H1 (cell line): ENCODE results near the gene LBH. TPM values are rescaled to one million over a fixed set of nuclear protein-coding genes. Genes with fewer than 3 reads are reported as not detected.

Experiments
- CTCF ChIA-PET: fragments of 300-600 bp; sonication (Branson Sonifier 250); formaldehyde crosslinking; loops from one replicate; lab custom pipeline; 2021; ENCODE audit not compliant: partially characterized antibody; lab: Charles Lee
- POLR2A ChIA-PET: fragments of 300-600 bp; sonication (Branson Sonifier 250); formaldehyde crosslinking; loops from one replicate; lab custom pipeline; 2021; ENCODE audit warnings: inconsistent platforms; ENCODE audit not compliant: partially characterized antibody; lab: Charles Lee
- DNase-seq, 2 experiments: peaks; one replicate each; pipeline versions ENCODE4 v3.0.0 to v3.0.0-alpha.2; 2010 to 2022; ENCODE audit warnings: low spot score in 2 of 2, low read depth in 1 of 2, mixed read lengths in 1 of 2
- FAIRE-seq: peaks from 2 replicates; lab custom pipeline; 2011; peaks lifted over from hg19 to GRCh38; lab: Jason Lieb, UNC
- H2AFZ ChIP-seq: 2 replicates; pipeline ENCODE4 v1.8.1; 2012; ENCODE audit warnings: low read length, inconsistent platforms
- H2AK5ac ChIP-seq: 2 replicates; pipeline ENCODE4 v1.6.1; 2013; ENCODE audit warnings: low read depth, low read length
- H2BK120ac ChIP-seq: replicated peaks from 2 replicates; pipeline ENCODE3; 2013; ENCODE audit warnings: low read depth, low read length, inconsistent platforms
- H2BK12ac ChIP-seq: 2 replicates; pipeline ENCODE4 v1.6.1; 2013; ENCODE audit warnings: low read depth, low read length
- H2BK15ac ChIP-seq: 2 replicates; pipeline ENCODE4 v1.6.1; 2013; ENCODE audit warnings: low read length
- H2BK20ac ChIP-seq: 2 replicates; pipeline ENCODE4 v1.6.1; 2013; ENCODE audit warnings: low read length
- H2BK5ac ChIP-seq: 2 replicates; pipeline ENCODE4 v1.6.1; 2013; ENCODE audit warnings: low read depth, low read length
- H3K14ac ChIP-seq: 2 replicates; pipeline ENCODE4 v1.6.1; 2013; ENCODE audit warnings: inconsistent platforms; ENCODE audit not compliant: insufficient read length
- H3K18ac ChIP-seq: 2 replicates; pipeline ENCODE4 v1.6.1; 2013; ENCODE audit warnings: low read length; ENCODE audit errors: extremely low read depth
- H3K23ac ChIP-seq: 2 replicates; pipeline ENCODE4 v1.6.1; 2013; ENCODE audit warnings: inconsistent platforms; ENCODE audit not compliant: insufficient read length
- H3K23me2 ChIP-seq: 2 replicates; pipeline ENCODE4 v1.6.1; 2013; ENCODE audit warnings: low read depth, low read length
- H3K27ac ChIP-seq: 2 replicates; pipeline ENCODE4 v1.6.1; 2011; ENCODE audit warnings: low read depth, low read length, inconsistent platforms
- H3K27me3 ChIP-seq, 4 experiments: replicated peaks in 1 of 4; 1 replicate in 1 of 4; 2 replicates in 3 of 4; pipeline versions ENCODE4 v1.6.1 to v1.8.1; 2011 to 2013; ENCODE audit warnings: low read length in 3 of 4, mild to moderate bottlenecking in 3 of 4, inconsistent platforms in 2 of 4, mixed read lengths in 2 of 4, moderate library complexity in 1 of 4; ENCODE audit not compliant: control insufficient read depth in 3 of 4, insufficient read depth in 3 of 4; ENCODE audit errors: extremely low read depth in 1 of 4
- H3K36me3 ChIP-seq, 4 experiments: 2 replicates each; pipeline versions ENCODE4 v1.6.1 to v1.8.1; 2011 to 2013; ENCODE audit warnings: mild to moderate bottlenecking in 4 of 4, low read length in 3 of 4, moderate library complexity in 2 of 4, control low read depth in 1 of 4, inconsistent platforms in 1 of 4; ENCODE audit not compliant: insufficient read depth in 4 of 4, control insufficient read depth in 2 of 4
- H3K4ac ChIP-seq: replicated peaks from 2 replicates; pipeline ENCODE3; 2013; ENCODE audit warnings: low read length, low read depth, mixed read lengths, inconsistent platforms; ENCODE audit not compliant: insufficient read length
- H3K4me1 ChIP-seq, 4 experiments: replicated peaks in 1 of 4; 1 replicate in 1 of 4; 2 replicates in 3 of 4; pipeline versions ENCODE4 v1.6.1 to v1.8.1; 2011 to 2013; ENCODE audit warnings: low read length in 3 of 4, inconsistent platforms in 2 of 4, mixed read lengths in 1 of 4; ENCODE audit not compliant: insufficient read depth in 4 of 4, control insufficient read depth in 3 of 4
- H3K4me2 ChIP-seq, 2 experiments: 2 replicates each; pipeline versions ENCODE4 v1.6.1 to v1.8.1; 2011 to 2013; ENCODE audit warnings: low read depth in 2 of 2, low read length in 2 of 2, control low read depth in 1 of 2, inconsistent platforms in 1 of 2, mild to moderate bottlenecking in 1 of 2; ENCODE audit not compliant: insufficient read depth in 1 of 2
- H3K4me3 ChIP-seq, 4 experiments: fragments of 200-600, 300-600 bp in 1 of 4; sonication (generic), shearing (Covaris generic), sonication (Bioruptor Twin) in 1 of 4; 2 replicates each; pipeline versions ENCODE4 v1.5.1 to v1.8.1; 2011 to 2016; ENCODE audit warnings: low read length in 4 of 4, low read depth in 3 of 4, control low read depth in 2 of 4, inconsistent platforms in 2 of 4, mild to moderate bottlenecking in 2 of 4, mixed read lengths in 1 of 4, moderate library complexity in 1 of 4; ENCODE audit not compliant: insufficient read depth in 2 of 4; ENCODE audit errors: extremely low read depth in 1 of 4
- H3K56ac ChIP-seq: replicated peaks from 2 replicates; pipeline ENCODE3; 2013; ENCODE audit warnings: low read depth, mild to moderate bottlenecking, mixed read lengths, low read length, inconsistent platforms; ENCODE audit not compliant: insufficient read length
- H3K79me1 ChIP-seq: 2 replicates; pipeline ENCODE4 v1.6.1; 2013; ENCODE audit warnings: low read depth, low read length, control low read depth
- H3K79me2 ChIP-seq, 2 experiments: 2 replicates each; pipeline versions ENCODE4 v1.6.1 to v1.8.1; 2012 to 2013; ENCODE audit warnings: low read length in 2 of 2, mild to moderate bottlenecking in 2 of 2, inconsistent platforms in 1 of 2; ENCODE audit not compliant: insufficient read depth in 2 of 2, control insufficient read depth in 1 of 2
- H3K9ac ChIP-seq, 4 experiments: replicated peaks in 1 of 4; 1 replicate in 1 of 4; 2 replicates in 3 of 4; pipeline versions ENCODE4 v1.6.1 to v1.8.1; 2011 to 2013; ENCODE audit warnings: low read depth in 3 of 4, low read length in 3 of 4, control low read depth in 2 of 4, mild to moderate bottlenecking in 2 of 4, moderate library complexity in 2 of 4, inconsistent platforms in 1 of 4; ENCODE audit errors: extremely low read depth in 1 of 4
- H3K9me3 ChIP-seq, 2 experiments: 2 replicates each; pipeline versions ENCODE4 v1.6.1 to v1.8.1; 2012 to 2013; ENCODE audit warnings: mild to moderate bottlenecking in 2 of 2, moderate library complexity in 2 of 2, control low read depth in 1 of 2, inconsistent platforms in 1 of 2, low read depth in 1 of 2, low read length in 1 of 2, mixed read lengths in 1 of 2; ENCODE audit not compliant: insufficient read depth in 2 of 2
- H4K20me1 ChIP-seq, 2 experiments: replicated peaks in 1 of 2; 2 replicates each; pipeline versions ENCODE3 to v1.8.1; 2011 to 2013; ENCODE audit warnings: inconsistent platforms in 2 of 2, low read length in 2 of 2, mild to moderate bottlenecking in 1 of 2; ENCODE audit not compliant: insufficient read depth in 2 of 2, control insufficient read depth in 1 of 2
- H4K5ac ChIP-seq: 2 replicates; pipeline ENCODE4 v1.6.1; 2013; ENCODE audit warnings: low read length, low read depth, mixed read lengths, inconsistent platforms; ENCODE audit not compliant: insufficient read length
- H4K8ac ChIP-seq: 2 replicates; pipeline ENCODE4 v1.8.0; 2013; ENCODE audit warnings: mild to moderate bottlenecking, moderate library complexity, low read length, inconsistent platforms; ENCODE audit not compliant: insufficient read depth; ENCODE audit errors: extremely low read depth
- H4K91ac ChIP-seq: replicated peaks from 2 replicates; pipeline ENCODE3; 2013; ENCODE audit warnings: low read length, mixed read lengths, inconsistent platforms; ENCODE audit not compliant: insufficient read length
- ASH2L ChIP-seq: fragments of 200-600, 300-600 bp; sonication (generic); IDR thresholded peaks from one replicate; pipeline ENCODE4 v1.7.1; 2017; ENCODE audit warnings: low read length
- FOSL1 ChIP-seq: IDR thresholded peaks from 2 replicates; pipeline ENCODE4 v1.6.1; 2011; ENCODE audit warnings: mild to moderate bottlenecking, low read depth, low read length, moderate library complexity; ENCODE audit not compliant: insufficient read depth
- HDAC6 ChIP-seq: IDR thresholded peaks from one replicate; pipeline ENCODE4 v1.7.1; 2012; ENCODE audit warnings: low read depth, mild to moderate bottlenecking, inconsistent platforms, low read length, moderate library complexity
- KDM4A ChIP-seq: IDR thresholded peaks from one replicate; pipeline ENCODE4 v1.7.1; 2012; ENCODE audit warnings: low read depth, mild to moderate bottlenecking, moderate library complexity, low read length, inconsistent platforms; ENCODE audit not compliant: severe bottlenecking
- NANOG ChIP-seq: IDR thresholded peaks from 2 replicates; pipeline ENCODE4 v1.6.1; 2011; ENCODE audit warnings: low read length, low read depth, mild to moderate bottlenecking, inconsistent platforms; ENCODE audit not compliant: insufficient read depth, poor library complexity, severe bottlenecking
- NRF1 ChIP-seq: IDR thresholded peaks from 2 replicates; pipeline ENCODE4 v1.6.1; 2011; ENCODE audit warnings: mild to moderate bottlenecking, low read depth, low read length, improper control_type of control experiment
- PHF8 ChIP-seq: fragments of 200-600 bp; sonication (generic); conservative IDR thresholded peaks from 2 replicates; pipeline ENCODE4 v1.7.1; 2012; ENCODE audit warnings: low read depth, mild to moderate bottlenecking, inconsistent platforms, low read length, moderate library complexity
- POLR2A ChIP-seq, 2 experiments: IDR thresholded peaks; 1 replicate in 1 of 2; 2 replicates in 1 of 2; pipeline ENCODE4 v1.6.1; 2011; ENCODE audit warnings: low read depth in 2 of 2, low read length in 2 of 2, mild to moderate bottlenecking in 2 of 2; ENCODE audit errors: control extremely low read depth in 1 of 2
- RFX5 ChIP-seq: IDR thresholded peaks from 2 replicates; pipeline ENCODE4 v1.6.1; 2011; ENCODE audit warnings: low read depth, low read length, improper control_type of control experiment, borderline replicate concordance
- RNF2 ChIP-seq: fragments of 200-900, 300-1000 bp; sonication (generic); IDR thresholded peaks from 2 replicates; pipeline ENCODE4 v1.7.1; 2016; ENCODE audit warnings: borderline replicate concordance, low read depth, mild to moderate bottlenecking, antibody characterized with exemption, low read length; ENCODE audit not compliant: poor library complexity, severe bottlenecking; ENCODE audit errors: missing control alignments
- SRF ChIP-seq: IDR thresholded peaks from 2 replicates; pipeline ENCODE4 v1.6.1; 2011; ENCODE audit warnings: mild to moderate bottlenecking, low read depth, low read length, moderate library complexity
- TAF1 ChIP-seq: IDR thresholded peaks from 2 replicates; pipeline ENCODE4 v1.6.1; 2011; ENCODE audit warnings: mild to moderate bottlenecking, low read depth, low read length
- TCF12 ChIP-seq: IDR thresholded peaks from 2 replicates; pipeline ENCODE4 v1.6.1; 2011; ENCODE audit warnings: low read depth, mild to moderate bottlenecking, low read length
- YY1 ChIP-seq: IDR thresholded peaks from 2 replicates; pipeline ENCODE4 v1.6.1; 2011; ENCODE audit warnings: low read depth, mild to moderate bottlenecking, low read length
- WGBS, 2 experiments: shearing (Covaris generic) in 1 of 2; methylation state at CpG; one replicate each; pipeline versions ENCODE4 v1.1.6 to v1.1.7; 2013 to 2015; ENCODE audit warnings: low lambda C conversion rate in 2 of 2, mixed read lengths in 2 of 2, inconsistent platforms in 1 of 2, low coverage in 1 of 2, missing lambda C conversion rate in 1 of 2; ENCODE audit not compliant: insufficient replicate concordance in 2 of 2, insufficient coverage in 1 of 2, insufficient read length in 1 of 2; ENCODE audit errors: extremely low coverage in 1 of 2, missing lambda C conversion rate in 1 of 2; 5-methylcytosine and 5-hydroxymethylcytosine counted together
- polyA plus RNA-seq, 7 experiments: library from polyadenylated mRNA; depleted of rRNA in 3 of 7; stranded (reverse) in 5 of 7; unstranded in 2 of 7; fragments of >200 nt in 5 of 7; fragments of 200-250 nt in 2 of 7; gene quantifications; 1 replicate in 5 of 7; 2 replicates in 1 of 7; 4 replicates in 1 of 7; pipeline versions ENCODE4 v1.2.1 to v1.2.3, GENCODE V29; 2011 to 2013; ENCODE audit warnings: missing spikeins in 2 of 7, mixed read lengths in 2 of 7
- total RNA-seq: library from RNA; stranded (reverse); fragmentation: NEBNext Ultra II Directional; extraction: Animal tissue kit (Norgen Biotek cat#: 25700); gene quantifications from 2 replicates; pipeline ENCODE4 v1.2.1, GENCODE V29; 2021

Gene LBH
- total and polyA plus RNA-seq, 2 of the 8 experiments (the other 6 are each of a cell fraction or from before 2014, with no cell fraction given) = 25.7 to 34.5 TPM

GRCh38 chr2:30308280-30308679, 76.9 kb downstream of the LBH start:
- Histone ChIP-seq H3K4me3 (no peak overlapping the region), H2BK12ac (no peak overlapping the region), H2AFZ (no peak overlapping the region), H3K14ac (no peak overlapping the region), H2BK20ac (no peak overlapping the region), H3K36me3 (no peaks in the 10 kb centered on the region), H2BK15ac (no peak overlapping the region), H2AK5ac (no peak overlapping the region), H3K4ac (no peak overlapping the region), H4K5ac (no peak overlapping the region), H4K91ac (no peak overlapping the region), H3K4me2 (no peak overlapping the region), H3K27me3 (peaks cover 0 to 2% (median 0%) of the 10 kb centered on the region in 4 experiments; a peak in 1 of 7 replicates), H3K27ac (no peak overlapping the region), H3K79me1 (no peaks in the 10 kb centered on the region), H3K18ac (no peak overlapping the region), H4K8ac (no peak overlapping the region), H4K20me1 (no peaks in the 10 kb centered on the region), H3K23me2 (no peaks in the 10 kb centered on the region), H3K4me1 (no peaks in the 10 kb centered on the region), H3K23ac (no peak overlapping the region), H3K56ac (no peak overlapping the region), H3K9me3 (no peaks in the 10 kb centered on the region), H3K9ac (no peak overlapping the region), H2BK120ac (no peak overlapping the region), H2BK5ac (no peak overlapping the region), H3K79me2 (no peaks in the 10 kb centered on the region)
- ChIA-PET POLR2A (no interaction called here), CTCF (interaction anchor here (1.0 to 2.4 kb wide), 3 partner anchors 7 to 96 kb away, joined by 3 to 7 read pairs (median 3); no protein-coding TSS in a partner anchor)
- FAIRE-seq = no peak
- WGBS, 2 experiments = 86% methylated on average over 2 of the region's 2 CpGs; no CpG with 5 or more reads in 1 of the 2 experiments
- TF ChIP-seq KDM4A (no peak), SRF (no peak), ASH2L (no peak), RNF2 (no peak), RFX5 (no peak), YY1 (no peak), PHF8 (no peak), NANOG (no peak), FOSL1 (no peak), TAF1 (no peak), TCF12 (no peak), NRF1 (no peak), POLR2A (IDR thresholded peaks at IDR 0.05; ENCODE audit: control extremely low read depth in 1 of 2, low read depth in 2 of 2, low read length in 2 of 2) (no peak), HDAC6 (no peak)
- no peak for DNase-seq
